Transverse colon (tissue), 4 donors: Measurements from ENCODE around the gene ORMDL3.

Experiments used
- CTCF ChIP-seq, 5 experiments: fragments of 200-600 bp in 3 of 5; fragments of 450-650 bp in 2 of 5; sonication (generic) in 3 of 5; IDR thresholded peaks; 1 replicate in 2 of 5; 2 replicates in 3 of 5; pipeline ENCODE4 v1.5.1; 2016 to 2017; ENCODE audit warnings: antibody characterized with exemption in 5 of 5, inconsistent platforms in 3 of 5, mild to moderate bottlenecking in 2 of 5, moderate library complexity in 1 of 5
- EP300 ChIP-seq: sonication (generic); formaldehyde crosslinking; IDR thresholded peaks from one replicate; pipeline ENCODE4 v1.6.1; 2017; ENCODE audit warnings: antibody characterized with exemption, low read depth
- POLR2A ChIP-seq: fragments of 450-650 bp; IDR thresholded peaks from one replicate; pipeline ENCODE4 v1.6.1; 2016; ENCODE audit warnings: antibody characterized with exemption, mild to moderate bottlenecking, moderate library complexity
- POLR2AphosphoS5 ChIP-seq, 3 donors: sonication (generic); formaldehyde crosslinking; IDR thresholded peaks; one replicate each; pipeline ENCODE4 v1.6.1; 2016; ENCODE audit warnings: antibody characterized with exemption in 3 of 3

- TF ChIP-seq POLR2A (no peak), CTCF (IDR thresholded peaks at IDR 0.05) (no peak), POLR2AphosphoS5 (IDR thresholded peaks at IDR 0.05) (no peak), EP300 (no peak)
These were observed 13.4 kb downstream of the ORMDL3 start for GRCh38 chr17:39913989-39914388.
